Memory B cell (primary cell): ENCODE results near the gene NR6A1.

Experiments
- ATAC-seq: fragments of 150-1000 bp; cut with Tn5 transposase; 2 replicates; pipeline ENCODE4 v1.10.0; 2021; ENCODE audit warnings: low read depth, mild to moderate bottlenecking, moderate library complexity
- DNase-seq, 2 donors: peaks; one replicate each; pipeline ENCODE4 v3.0.0; 2022; ENCODE audit warnings: low spot score in 2 of 2
- H3K27ac Mint-ChIP-seq: one replicate; pipeline ENCODE4 v1.8.0; 2022; ENCODE audit warnings: mild to moderate bottlenecking, moderate library complexity, mixed read lengths
- H3K27me3 Mint-ChIP-seq: one replicate; pipeline ENCODE4 v1.8.0; 2022; ENCODE audit warnings: mixed read lengths
- H3K36me3 Mint-ChIP-seq: one replicate; pipeline ENCODE4 v1.8.0; 2022; ENCODE audit warnings: mild to moderate bottlenecking, mixed read lengths
- H3K4me1 Mint-ChIP-seq: one replicate; pipeline ENCODE4 v1.8.0; 2022; ENCODE audit warnings: mixed read lengths
- H3K4me3 Mint-ChIP-seq: one replicate; pipeline ENCODE4 v1.8.0; 2022; ENCODE audit warnings: mild to moderate bottlenecking, moderate library complexity, mixed read lengths
- H3K9me3 Mint-ChIP-seq: one replicate; pipeline ENCODE4 v1.8.0; 2022; ENCODE audit warnings: mixed read lengths

Gene NR6A1

DNA sequence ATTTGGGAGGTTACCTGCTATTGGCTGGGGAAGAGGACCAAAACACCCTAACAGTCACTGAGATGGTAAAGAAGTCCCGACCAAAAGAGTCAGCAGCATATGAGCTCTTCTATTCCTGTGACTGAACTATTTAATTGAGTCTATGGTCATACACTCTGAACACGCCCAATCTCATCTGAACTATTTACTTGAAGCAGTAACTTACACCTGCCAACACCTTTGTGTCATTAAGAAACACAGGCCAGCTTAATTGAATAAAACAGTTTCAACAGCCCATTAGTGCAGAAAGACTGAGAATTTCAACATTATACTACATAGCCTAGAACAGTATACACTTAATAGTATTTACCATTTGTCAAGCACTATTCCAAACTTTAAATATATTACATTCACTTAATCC, 47.8 kb downstream of the NR6A1 start:
- no peaks in the 10 kb centered on the region for H3K4me1 Mint-ChIP-seq

GRCh38 chr9:124721109-124721906, 49.8 kb downstream of the NR6A1 start:
- no peak for DNase-seq
- H3K4me3 Mint-ChIP-seq: no peak overlapping the region
- no peaks in the 10 kb centered on the region for H3K9me3 Mint-ChIP-seq
- no peak for ATAC-seq
- H3K27me3 Mint-ChIP-seq: no peaks in the 10 kb centered on the region
- H3K36me3 Mint-ChIP-seq: no peaks in the 10 kb centered on the region
- no peak overlapping the region for H3K27ac Mint-ChIP-seq
- H3K4me1 Mint-ChIP-seq: no peaks in the 10 kb centered on the region

More for the DNA sequence above, 47.8 kb downstream of the NR6A1 start:
- Mint-ChIP-seq H3K36me3 (no peaks in the 10 kb centered on the region), H3K27ac (no peak overlapping the region), H3K4me3 (no peak overlapping the region), H3K27me3 (no peaks in the 10 kb centered on the region), H3K9me3 (no peaks in the 10 kb centered on the region)
- ATAC-seq (no peak), DNase-seq (no peak)

DNA sequence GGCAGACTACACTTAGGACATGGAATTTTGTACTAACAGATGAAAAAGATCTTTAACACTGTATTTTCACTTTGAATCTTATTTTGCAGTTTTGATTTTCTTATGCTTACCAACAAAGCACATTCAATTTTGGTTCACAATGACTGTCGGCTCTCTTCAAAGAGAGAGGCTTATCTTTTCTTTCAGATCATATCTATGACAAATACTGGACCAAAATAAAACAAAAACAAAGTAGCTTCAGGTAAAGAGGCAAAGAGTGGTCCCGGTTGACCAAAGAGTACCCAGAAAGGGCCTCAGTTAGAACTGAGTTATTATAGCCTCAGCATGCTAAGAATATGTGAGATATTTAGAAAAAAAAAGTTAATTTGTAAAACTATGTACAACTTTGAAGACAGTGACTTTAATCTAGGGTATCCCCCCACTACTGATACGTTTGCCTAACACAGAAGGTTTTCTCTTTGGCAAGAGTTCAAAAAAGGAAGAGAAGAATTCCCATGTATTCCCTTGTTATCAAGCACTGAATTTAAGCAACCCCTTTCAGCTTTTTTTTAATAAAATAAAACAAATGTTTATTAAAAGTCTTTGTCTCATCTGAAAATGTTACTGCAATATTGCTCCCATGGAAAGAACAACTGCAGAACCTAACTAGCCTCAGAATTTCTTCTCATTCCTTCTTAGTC, 50.5 kb downstream of the NR6A1 start:
- no peaks in the 10 kb centered on the region for H3K4me1 Mint-ChIP-seq
- no peak overlapping the region for H3K27ac Mint-ChIP-seq
- no peaks in the 10 kb centered on the region for H3K36me3 Mint-ChIP-seq

GRCh38 chr9:124718928-124719327, 52.2 kb downstream of the NR6A1 start:
- no peak overlapping the region for H3K4me3 Mint-ChIP-seq
- H3K4me1 Mint-ChIP-seq: no peaks in the 10 kb centered on the region
- H3K27ac Mint-ChIP-seq: no peak overlapping the region
- no peak for DNase-seq
- H3K36me3 Mint-ChIP-seq: no peaks in the 10 kb centered on the region
- no peaks in the 10 kb centered on the region for H3K9me3 Mint-ChIP-seq
- no peak for ATAC-seq
- H3K27me3 Mint-ChIP-seq: no peaks in the 10 kb centered on the region

More for the DNA sequence above, 50.5 kb downstream of the NR6A1 start:
- Mint-ChIP-seq H3K27me3 (no peaks in the 10 kb centered on the region), H3K4me3 (no peak overlapping the region), H3K9me3 (no peaks in the 10 kb centered on the region)
- DNase-seq (no peak), ATAC-seq (no peak)

DNA sequence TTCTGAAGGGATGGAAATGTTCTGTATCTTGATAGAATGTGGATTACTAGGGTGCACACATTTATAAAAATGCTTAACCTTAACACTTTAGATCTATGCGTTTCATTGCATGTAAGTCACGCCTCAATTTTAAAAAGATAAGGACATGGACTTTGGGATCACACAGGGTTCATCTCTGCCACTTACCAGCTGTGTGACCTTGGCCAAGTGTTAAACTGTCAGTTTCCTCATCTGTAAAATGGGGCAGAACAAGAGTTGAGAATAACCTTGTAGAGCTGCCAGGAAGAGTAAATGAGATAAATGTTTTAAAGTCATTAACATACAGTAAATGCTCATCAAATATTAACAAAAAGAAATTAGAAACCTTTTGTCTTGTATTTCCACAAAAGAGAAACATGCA, 53.5 kb downstream of the NR6A1 start:
- Mint-ChIP-seq H3K27ac (no peak overlapping the region), H3K36me3 (no peaks in the 10 kb centered on the region), H3K9me3 (no peaks in the 10 kb centered on the region), H3K4me3 (no peak overlapping the region), H3K4me1 (no peaks in the 10 kb centered on the region), H3K27me3 (no peaks in the 10 kb centered on the region)
- ATAC-seq (no peak), DNase-seq (no peak)

DNA sequence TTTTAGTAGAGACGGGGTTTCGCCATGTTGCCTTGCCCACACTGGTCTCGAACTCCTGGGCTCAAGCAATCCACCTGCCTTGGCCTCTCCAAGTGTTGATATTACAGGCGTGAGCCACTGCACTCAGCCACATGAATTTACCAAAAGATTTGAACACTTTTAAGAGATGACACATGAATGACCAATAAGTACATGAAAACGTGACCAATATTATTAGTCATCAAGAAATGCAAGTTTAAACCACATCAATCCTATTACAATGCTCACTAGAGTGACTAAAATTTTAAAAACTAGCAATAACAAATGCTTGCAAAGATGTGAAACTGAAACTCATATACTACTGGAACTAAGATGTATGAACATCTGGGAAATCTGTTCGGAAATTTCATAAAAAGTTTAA, 54.3 kb downstream of the NR6A1 start:
- Mint-ChIP-seq H3K36me3 (no peaks in the 10 kb centered on the region), H3K27ac (no peak overlapping the region), H3K4me1 (peaks cover 2% of the 10 kb centered on the region), H3K4me3 (no peak overlapping the region), H3K27me3 (peaks cover 2% of the 10 kb centered on the region), H3K9me3 (no peaks in the 10 kb centered on the region)
- ATAC-seq: no peak
- no peak for DNase-seq

- peaks cover 2% of the 10 kb centered on the region for H3K4me1 Mint-ChIP-seq
- H3K36me3 Mint-ChIP-seq: no peaks in the 10 kb centered on the region
- ATAC-seq (no peak), DNase-seq (no peak)
- H3K4me3 Mint-ChIP-seq: no peak overlapping the region
- H3K27ac Mint-ChIP-seq: no peak overlapping the region
- H3K9me3 Mint-ChIP-seq: no peaks in the 10 kb centered on the region
- H3K27me3 Mint-ChIP-seq: peaks cover 2% of the 10 kb centered on the region
Observed at GRCh38 chr9:124710766-124711165, 60.3 kb downstream of the NR6A1 start.

DNA sequence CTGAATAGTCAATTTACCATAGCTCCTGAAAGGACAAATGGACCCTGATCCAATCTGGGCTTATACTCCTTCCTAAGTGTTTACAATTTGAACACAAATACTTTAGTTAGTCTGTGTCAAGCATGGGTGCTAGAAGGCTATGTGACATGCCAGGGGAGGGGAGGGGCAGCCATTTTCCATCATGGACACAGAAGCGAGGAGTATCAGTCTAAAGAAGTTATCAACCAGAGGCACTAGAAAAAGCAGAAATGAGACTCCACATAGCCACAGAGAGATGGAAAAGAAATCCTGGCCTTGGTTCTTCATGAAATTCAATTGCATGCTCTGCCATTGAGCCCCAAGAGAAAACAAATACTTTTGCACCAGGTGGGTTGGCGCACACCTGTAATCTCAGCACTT, 61.8 kb downstream of the NR6A1 start:
- no peak for ATAC-seq
- no peak overlapping the region for H3K27ac Mint-ChIP-seq
- peaks cover 4% of the 10 kb centered on the region for H3K27me3 Mint-ChIP-seq

GRCh38 chr9:124708633-124709291, 62.3 kb downstream of the NR6A1 start:
- Mint-ChIP-seq H3K9me3 (no peaks in the 10 kb centered on the region), H3K27me3 (peaks cover 4% of the 10 kb centered on the region), H3K27ac (no peak overlapping the region), H3K4me3 (no peak overlapping the region), H3K4me1 (peaks cover 2% of the 10 kb centered on the region), H3K36me3 (no peaks in the 10 kb centered on the region)
- DNase-seq (no peak), ATAC-seq (no peak)

More for the DNA sequence above, 61.8 kb downstream of the NR6A1 start:
- Mint-ChIP-seq H3K9me3 (no peaks in the 10 kb centered on the region), H3K4me1 (peaks cover 2% of the 10 kb centered on the region), H3K4me3 (no peak overlapping the region), H3K36me3 (no peaks in the 10 kb centered on the region)
- no peak for DNase-seq

- Mint-ChIP-seq H3K9me3 (no peaks in the 10 kb centered on the region), H3K4me1 (peaks cover 2% of the 10 kb centered on the region), H3K36me3 (no peaks in the 10 kb centered on the region), H3K27me3 (peaks cover 4% of the 10 kb centered on the region), H3K4me3 (no peak overlapping the region), H3K27ac (no peak overlapping the region)
- DNase-seq (no peak), ATAC-seq (no peak)
Observed at GRCh38 chr9:124708074-124708473, 63.0 kb downstream of the NR6A1 start.

GRCh38 chr9:124707666-124708065, 63.4 kb downstream of the NR6A1 start:
- peaks cover 4% of the 10 kb centered on the region for H3K27me3 Mint-ChIP-seq
- H3K4me1 Mint-ChIP-seq: peaks cover 2% of the 10 kb centered on the region
- H3K4me3 Mint-ChIP-seq: no peak overlapping the region
- no peaks in the 10 kb centered on the region for H3K9me3 Mint-ChIP-seq
- no peak for DNase-seq
- no peak for ATAC-seq
- no peak overlapping the region for H3K27ac Mint-ChIP-seq
- no peaks in the 10 kb centered on the region for H3K36me3 Mint-ChIP-seq

DNA sequence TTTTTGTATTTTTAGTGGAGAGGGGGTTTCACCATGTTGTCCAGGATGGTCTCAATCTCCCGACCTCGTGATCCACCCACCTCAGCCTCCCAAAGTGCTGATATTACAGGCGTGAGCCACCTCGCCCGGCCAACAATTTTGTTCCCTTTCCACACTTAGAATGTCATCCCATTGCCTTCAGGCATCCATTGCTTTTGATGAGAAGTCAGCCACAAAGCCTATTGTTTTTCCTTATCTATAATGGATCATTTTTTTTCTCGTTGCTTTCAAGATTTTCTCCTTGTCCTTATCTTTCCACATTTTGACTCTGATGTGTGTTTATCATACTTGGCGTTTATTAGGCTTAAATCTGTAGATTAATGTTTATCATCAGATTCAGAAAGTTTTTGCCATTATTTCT, 64.4 kb downstream of the NR6A1 start:
- DNase-seq: no peak
- Mint-ChIP-seq H3K27ac (no peak overlapping the region), H3K36me3 (no peaks in the 10 kb centered on the region), H3K4me3 (no peak overlapping the region), H3K27me3 (peaks cover 2% of the 10 kb centered on the region), H3K9me3 (no peaks in the 10 kb centered on the region), H3K4me1 (no peaks in the 10 kb centered on the region)
- ATAC-seq: no peak

- Mint-ChIP-seq H3K4me1 (no peaks in the 10 kb centered on the region), H3K27ac (no peak overlapping the region), H3K9me3 (no peaks in the 10 kb centered on the region), H3K4me3 (no peak overlapping the region), H3K36me3 (no peaks in the 10 kb centered on the region), H3K27me3 (no peaks in the 10 kb centered on the region)
- ATAC-seq: no peak
- DNase-seq: no peak
Observed at GRCh38 chr9:124699575-124699974, 71.5 kb downstream of the NR6A1 start.

- no peaks in the 10 kb centered on the region for H3K4me1 Mint-ChIP-seq
- H3K36me3 Mint-ChIP-seq: no peaks in the 10 kb centered on the region
- no peak overlapping the region for H3K4me3 Mint-ChIP-seq
- DNase-seq: no peak
- no peak for ATAC-seq
- H3K9me3 Mint-ChIP-seq: no peaks in the 10 kb centered on the region
- no peaks in the 10 kb centered on the region for H3K27me3 Mint-ChIP-seq
- H3K27ac Mint-ChIP-seq: no peak overlapping the region
Observed at GRCh38 chr9:124698265-124698664, 72.8 kb downstream of the NR6A1 start.
